Peyer's patch (tissue), 4 donors: ENCODE measurements around the gene TXK. TPM values are rescaled to one million over a fixed set of nuclear protein-coding genes. Genes with fewer than 3 reads are reported as not detected.
A peak's percentile ranks its signal among the peaks of the same experiment; 100 is the strongest.

Experiments
- DNase-seq, 3 donors: peaks; one replicate each; pipeline ENCODE4 v3.0.0-alpha.2; 2017 to 2019
- H3K27ac ChIP-seq, 4 donors: fragments of 200-600 bp; sonication (generic); one replicate each; pipeline ENCODE4 v1.5.1; 2016 to 2019
- H3K27me3 ChIP-seq, 2 donors: fragments of 200-600 bp; sonication (generic); one replicate each; pipeline ENCODE4 v1.5.1; 2019
- H3K36me3 ChIP-seq, 3 donors: fragments of 200-600 bp; sonication (generic); one replicate each; pipeline ENCODE4 v1.5.1; 2016 to 2019
- H3K4me1 ChIP-seq, 4 donors: fragments of 200-600 bp; sonication (generic); one replicate each; pipeline ENCODE4 v1.5.1; 2016 to 2019
- H3K4me3 ChIP-seq, 4 donors: fragments of 200-600 bp; sonication (generic); 1 replicate in 3 of 4; 2 replicates in 1 of 4; pipeline ENCODE4 v1.5.1; 2016 to 2019; ENCODE audit warnings: mild to moderate bottlenecking in 1 of 4
- H3K9me3 ChIP-seq, 4 donors: fragments of 200-600 bp; sonication (generic); one replicate each; pipeline ENCODE4 v1.5.1; 2016 to 2019; ENCODE audit warnings: mild to moderate bottlenecking in 1 of 4
- POLR2A ChIP-seq, 2 donors: fragments of 450-650 bp; IDR thresholded peaks; one replicate each; pipeline ENCODE4 v1.5.1; 2017; ENCODE audit warnings: antibody characterized with exemption in 2 of 2, mild to moderate bottlenecking in 2 of 2, moderate library complexity in 2 of 2
- total RNA-seq, 4 donors: library from RNA; depleted of rRNA; stranded (reverse); fragments of >200 nt; gene quantifications; one replicate each; pipeline ENCODE4 v1.1.0, GENCODE V29; 2016
- TF ChIP-seq, protein P1 (sequence below), 6 experiments: fragments of 450-650 bp in 4 of 6; fragments of 200-600 bp in 2 of 6; sonication (generic) in 1 of 6; IDR thresholded peaks; one replicate each; pipeline ENCODE4 v1.5.1; 2017 to 2019; ENCODE audit warnings: antibody characterized with exemption in 6 of 6, mild to moderate bottlenecking in 3 of 6, moderate library complexity in 1 of 6

The TXK gene
- total RNA-seq, 4 donors from 2014 or later: 3.9 to 33.0 (median 9.5) TPM

GRCh38 chr4:48025005-48025404, 109.0 kb downstream of the TXK start:
- Histone ChIP-seq H3K27ac (no peak overlapping the region), H3K4me1 (peaks cover 0 to 12% (median 0%) of the 10 kb centered on the region in 4 donors), H3K4me3 (no peak overlapping the region), H3K9me3 (no peaks in the 10 kb centered on the region), H3K27me3 (no peaks in the 10 kb centered on the region), H3K36me3 (no peaks in the 10 kb centered on the region)
- TF ChIP-seq POLR2A (IDR thresholded peaks at IDR 0.05): no peak
- TF ChIP-seq, protein P1, sequence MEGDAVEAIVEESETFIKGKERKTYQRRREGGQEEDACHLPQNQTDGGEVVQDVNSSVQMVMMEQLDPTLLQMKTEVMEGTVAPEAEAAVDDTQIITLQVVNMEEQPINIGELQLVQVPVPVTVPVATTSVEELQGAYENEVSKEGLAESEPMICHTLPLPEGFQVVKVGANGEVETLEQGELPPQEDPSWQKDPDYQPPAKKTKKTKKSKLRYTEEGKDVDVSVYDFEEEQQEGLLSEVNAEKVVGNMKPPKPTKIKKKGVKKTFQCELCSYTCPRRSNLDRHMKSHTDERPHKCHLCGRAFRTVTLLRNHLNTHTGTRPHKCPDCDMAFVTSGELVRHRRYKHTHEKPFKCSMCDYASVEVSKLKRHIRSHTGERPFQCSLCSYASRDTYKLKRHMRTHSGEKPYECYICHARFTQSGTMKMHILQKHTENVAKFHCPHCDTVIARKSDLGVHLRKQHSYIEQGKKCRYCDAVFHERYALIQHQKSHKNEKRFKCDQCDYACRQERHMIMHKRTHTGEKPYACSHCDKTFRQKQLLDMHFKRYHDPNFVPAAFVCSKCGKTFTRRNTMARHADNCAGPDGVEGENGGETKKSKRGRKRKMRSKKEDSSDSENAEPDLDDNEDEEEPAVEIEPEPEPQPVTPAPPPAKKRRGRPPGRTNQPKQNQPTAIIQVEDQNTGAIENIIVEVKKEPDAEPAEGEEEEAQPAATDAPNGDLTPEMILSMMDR (IDR thresholded peaks at IDR 0.05): no peak
- DNase-seq: no peak

DNA sequence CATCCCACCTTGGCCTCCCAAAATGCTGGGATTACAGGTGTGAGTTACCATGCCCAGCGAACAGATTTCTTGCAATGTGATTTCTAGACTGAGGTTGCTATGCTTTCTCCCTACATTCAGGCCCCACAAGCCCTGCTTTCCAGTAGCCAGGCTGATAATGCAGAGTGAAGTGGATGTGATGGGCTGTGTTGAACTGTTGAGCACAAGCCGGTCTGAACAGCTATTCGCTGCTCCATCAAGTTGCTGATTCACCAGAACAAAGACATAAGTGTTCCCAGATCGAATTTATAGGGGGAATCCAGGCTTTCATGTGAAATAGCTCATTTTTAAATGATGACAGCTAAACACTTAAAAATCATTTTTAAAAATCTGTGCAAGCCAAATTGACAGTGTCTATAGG, 109.5 kb downstream of the TXK start:
- TF ChIP-seq, protein P1 (IDR thresholded peaks at IDR 0.05): no peak
- TF ChIP-seq POLR2A (IDR thresholded peaks at IDR 0.05): no peak
- H3K4me1 ChIP-seq: peaks cover 0 to 12% (median 0%) of the 10 kb centered on the region in 4 donors
- no peak for DNase-seq
- H3K36me3 ChIP-seq: no peaks in the 10 kb centered on the region
- H3K27me3 ChIP-seq: no peaks in the 10 kb centered on the region
- no peak overlapping the region for H3K4me3 ChIP-seq
- H3K9me3 ChIP-seq: no peaks in the 10 kb centered on the region
- H3K27ac ChIP-seq: no peak overlapping the region

- TF ChIP-seq, protein P1 (IDR thresholded peaks at IDR 0.05): no peak
- no peak for TF ChIP-seq POLR2A (IDR thresholded peaks at IDR 0.05)
- Histone ChIP-seq H3K4me1 (peaks cover 0 to 14% (median 0%) of the 10 kb centered on the region in 4 donors), H3K27ac (peak overlapping the region in 2 of 4 donors; percentile 3 to 55), H3K36me3 (no peaks in the 10 kb centered on the region), H3K4me3 (no peak overlapping the region), H3K9me3 (no peaks in the 10 kb centered on the region), H3K27me3 (no peaks in the 10 kb centered on the region)
- DNase-seq: no peak
Observed at GRCh38 chr4:48022192-48022799, 111.8 kb downstream of the TXK start.

DNA sequence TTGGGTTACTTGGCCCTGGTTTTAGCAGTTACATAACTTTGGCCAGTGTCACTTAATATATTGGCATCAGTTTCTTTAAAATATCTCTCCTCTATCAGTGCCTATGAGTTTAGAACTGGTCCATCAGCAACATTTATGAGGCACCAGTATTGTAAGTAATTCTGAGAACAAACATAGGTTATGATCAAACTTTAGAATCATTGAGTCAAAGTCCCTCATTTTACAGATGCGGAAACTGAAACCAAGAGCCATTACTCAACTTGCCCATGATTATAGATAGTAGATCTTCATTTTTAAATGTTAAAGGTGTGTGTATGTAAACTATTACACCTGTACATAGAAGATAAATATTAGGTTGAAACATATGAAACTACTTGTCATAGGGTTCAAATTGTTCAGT, 113.0 kb downstream of the TXK start:
- H3K4me3 ChIP-seq: no peak overlapping the region
- peaks cover 0 to 16% (median 0%) of the 10 kb centered on the region in 4 donors for H3K4me1 ChIP-seq
- no peak for DNase-seq
- no peak for TF ChIP-seq POLR2A (IDR thresholded peaks at IDR 0.05)
- TF ChIP-seq, protein P1 (IDR thresholded peaks at IDR 0.05): no peak
- no peaks in the 10 kb centered on the region for H3K36me3 ChIP-seq
- H3K27me3 ChIP-seq: no peaks in the 10 kb centered on the region
- no peaks in the 10 kb centered on the region for H3K9me3 ChIP-seq
- peak overlapping the region in 1 of 4 donors; percentile 55 for H3K27ac ChIP-seq

GRCh38 chr4:48018112-48018511, 115.9 kb downstream of the TXK start:
- Histone ChIP-seq H3K27me3 (no peaks in the 10 kb centered on the region), H3K4me3 (peak overlapping the region in 1 of 4 donors; percentile 70), H3K36me3 (no peaks in the 10 kb centered on the region), H3K9me3 (no peaks in the 10 kb centered on the region), H3K4me1 (peaks cover 0 to 16% (median 2%) of the 10 kb centered on the region in 4 donors), H3K27ac (no peak overlapping the region)
- TF ChIP-seq POLR2A (IDR thresholded peaks at IDR 0.05): no peak
- TF ChIP-seq, protein P1 (IDR thresholded peaks at IDR 0.05): no peak
- DNase-seq: no peak
